Gastroesophageal sphincter (tissue), 3 donors: ENCODE results near the gene WDSUB1.

Experiments
- EP300 ChIP-seq: sonication (generic); formaldehyde crosslinking; IDR thresholded peaks from one replicate; pipeline ENCODE4 v1.6.1; 2017; ENCODE audit warnings: antibody characterized with exemption, mild to moderate bottlenecking
- POLR2A ChIP-seq, 2 donors: fragments of 450-650 bp; IDR thresholded peaks; one replicate each; pipeline ENCODE4 v1.6.1; 2017; ENCODE audit warnings: antibody characterized with exemption in 2 of 2, mild to moderate bottlenecking in 2 of 2, moderate library complexity in 1 of 2
- TF ChIP-seq, protein P1 (sequence below), 4 experiments: fragments of 200-600 bp in 2 of 4; fragments of 450-650 bp in 2 of 4; sonication (generic) in 1 of 4; IDR thresholded peaks; one replicate each; pipeline ENCODE4 v1.5.1; 2017 to 2019; ENCODE audit warnings: antibody characterized with exemption in 4 of 4, mild to moderate bottlenecking in 2 of 4, moderate library complexity in 2 of 4

DNA sequence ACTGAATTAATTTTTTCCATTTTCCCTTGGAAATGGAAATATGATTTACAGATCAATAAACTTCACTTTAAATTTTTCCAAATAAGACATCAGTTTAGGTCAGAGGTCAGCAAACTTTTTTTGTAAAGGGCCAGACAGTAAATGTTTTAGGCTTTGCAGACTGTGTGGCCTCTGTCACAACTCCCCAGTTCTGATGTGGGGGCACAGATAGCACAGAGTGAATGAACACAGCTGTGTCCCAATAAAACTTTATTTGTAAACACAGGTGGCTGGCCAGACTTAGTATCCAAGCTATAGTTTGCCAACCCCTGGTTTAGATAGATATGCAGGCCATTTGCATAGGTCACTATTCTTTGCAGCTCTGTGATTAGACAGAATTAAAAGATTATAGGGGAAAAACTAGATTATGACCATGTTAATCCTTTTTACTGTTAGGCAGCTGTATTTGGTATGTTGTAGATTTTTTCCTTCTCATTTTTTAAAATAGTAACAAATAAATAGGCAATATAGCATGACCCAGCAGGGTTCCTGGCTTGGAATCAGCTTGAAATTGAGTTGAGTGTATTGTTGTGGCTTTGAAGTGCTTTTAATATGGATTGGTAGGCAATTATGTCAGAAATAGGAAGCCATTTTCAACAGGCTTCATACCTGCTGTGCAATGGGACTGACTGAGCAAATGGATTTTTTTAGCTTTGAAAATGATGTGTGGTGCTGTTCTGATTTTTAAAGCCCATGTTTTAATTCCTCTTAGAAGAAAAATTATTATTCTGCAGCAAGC lies 59.7 kb downstream of the WDSUB1 start:
- TF ChIP-seq, protein P1, sequence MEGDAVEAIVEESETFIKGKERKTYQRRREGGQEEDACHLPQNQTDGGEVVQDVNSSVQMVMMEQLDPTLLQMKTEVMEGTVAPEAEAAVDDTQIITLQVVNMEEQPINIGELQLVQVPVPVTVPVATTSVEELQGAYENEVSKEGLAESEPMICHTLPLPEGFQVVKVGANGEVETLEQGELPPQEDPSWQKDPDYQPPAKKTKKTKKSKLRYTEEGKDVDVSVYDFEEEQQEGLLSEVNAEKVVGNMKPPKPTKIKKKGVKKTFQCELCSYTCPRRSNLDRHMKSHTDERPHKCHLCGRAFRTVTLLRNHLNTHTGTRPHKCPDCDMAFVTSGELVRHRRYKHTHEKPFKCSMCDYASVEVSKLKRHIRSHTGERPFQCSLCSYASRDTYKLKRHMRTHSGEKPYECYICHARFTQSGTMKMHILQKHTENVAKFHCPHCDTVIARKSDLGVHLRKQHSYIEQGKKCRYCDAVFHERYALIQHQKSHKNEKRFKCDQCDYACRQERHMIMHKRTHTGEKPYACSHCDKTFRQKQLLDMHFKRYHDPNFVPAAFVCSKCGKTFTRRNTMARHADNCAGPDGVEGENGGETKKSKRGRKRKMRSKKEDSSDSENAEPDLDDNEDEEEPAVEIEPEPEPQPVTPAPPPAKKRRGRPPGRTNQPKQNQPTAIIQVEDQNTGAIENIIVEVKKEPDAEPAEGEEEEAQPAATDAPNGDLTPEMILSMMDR (IDR thresholded peaks at IDR 0.05) = no peak
- TF ChIP-seq POLR2A (IDR thresholded peaks at IDR 0.05) (no peak), EP300 (no peak)
